HPDE6-E6E7 (cell line): ENCODE data around the gene PUM2.
"Not testable (repeated sequence)": the region's sequence is repeated elsewhere in the genome, so short reads cannot be mapped to it uniquely, and the experiment has no call there.

ENCODE experiments used
- DNase-seq: peaks from one replicate; pipeline ENCODE4 v3.0.0; 2011; ENCODE audit warnings: missing footprints; ENCODE audit errors: extremely low spot score

PUM2 gene

DNA sequence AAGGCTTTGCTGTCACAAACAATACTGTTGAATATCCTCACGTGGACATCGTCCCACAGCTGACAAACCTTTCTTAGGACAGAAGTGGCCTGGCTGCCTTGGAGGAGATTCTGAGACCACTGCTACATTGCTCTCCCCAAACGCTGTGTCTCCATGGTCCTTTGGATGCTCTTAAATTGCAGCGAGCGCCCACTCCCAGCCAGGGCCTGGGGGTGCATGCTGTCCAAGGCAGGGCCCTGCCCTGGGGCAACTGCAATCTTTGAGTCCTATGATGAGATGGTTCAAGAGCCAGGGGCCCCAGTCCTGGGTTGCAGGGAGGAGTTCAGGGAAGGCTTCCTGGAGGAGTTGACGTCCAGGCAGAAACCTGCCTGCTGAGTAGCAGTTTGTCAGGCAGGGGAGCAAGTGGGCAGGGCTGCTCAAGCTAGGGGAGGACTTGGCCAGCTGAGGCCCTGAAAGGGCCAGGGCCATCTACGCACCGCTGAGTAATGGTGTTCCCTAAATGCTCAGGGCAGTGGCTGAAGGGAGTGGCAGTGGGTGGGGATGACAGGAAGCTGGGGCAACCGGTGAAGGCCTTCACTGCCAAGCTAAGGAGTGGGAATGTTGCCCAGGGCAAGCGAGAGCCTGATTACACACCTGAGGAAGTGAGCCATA is 114.9 kb downstream of the PUM2 start:
- peak; percentile 93 for DNase-seq

- DNase-seq = not testable (repeated sequence)
These were observed 116.0 kb downstream of the PUM2 start for GRCh38 chr2:20234597-20234996.

DNA sequence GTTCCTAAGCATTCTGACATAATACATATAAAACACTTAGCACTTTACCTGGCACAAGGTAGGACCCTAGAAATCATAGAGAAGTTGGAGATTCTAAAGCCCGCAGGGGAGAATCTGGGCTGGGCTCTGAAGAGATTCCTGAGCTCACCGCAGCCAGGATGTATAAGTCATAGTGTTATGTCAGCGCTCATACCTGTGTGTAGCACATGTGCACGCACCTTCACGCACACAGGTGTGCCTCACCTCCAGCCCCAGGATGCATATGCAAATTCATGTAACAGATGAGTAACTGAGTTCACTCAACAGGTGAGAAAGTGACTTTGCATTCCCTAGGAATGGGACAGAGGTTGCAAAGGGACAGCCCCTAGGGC is 117.8 kb downstream of the PUM2 start:
- peak; percentile 81 for DNase-seq

- peak; percentile 91 for DNase-seq
These were observed 119.0 kb downstream of the PUM2 start for GRCh38 chr2:20231598-20232026.

- DNase-seq = no peak
These were observed 119.5 kb downstream of the PUM2 start for GRCh38 chr2:20231159-20231558.

DNA sequence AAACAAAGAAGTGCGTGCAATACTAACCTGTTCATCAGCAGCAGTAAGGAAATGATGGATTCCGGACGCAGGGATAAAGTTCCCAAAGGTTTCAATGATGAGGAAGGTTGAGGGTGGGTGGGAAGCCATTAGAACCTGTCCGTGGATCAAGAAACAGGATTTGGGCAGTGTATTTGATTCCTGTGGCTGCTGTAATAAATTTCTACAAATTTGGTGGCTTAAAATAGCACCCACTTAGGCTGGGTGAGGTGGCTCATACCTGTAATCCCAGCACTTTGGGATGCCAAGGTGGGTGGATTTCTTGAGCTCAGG is 120.6 kb downstream of the PUM2 start:
- no peak for DNase-seq

DNA sequence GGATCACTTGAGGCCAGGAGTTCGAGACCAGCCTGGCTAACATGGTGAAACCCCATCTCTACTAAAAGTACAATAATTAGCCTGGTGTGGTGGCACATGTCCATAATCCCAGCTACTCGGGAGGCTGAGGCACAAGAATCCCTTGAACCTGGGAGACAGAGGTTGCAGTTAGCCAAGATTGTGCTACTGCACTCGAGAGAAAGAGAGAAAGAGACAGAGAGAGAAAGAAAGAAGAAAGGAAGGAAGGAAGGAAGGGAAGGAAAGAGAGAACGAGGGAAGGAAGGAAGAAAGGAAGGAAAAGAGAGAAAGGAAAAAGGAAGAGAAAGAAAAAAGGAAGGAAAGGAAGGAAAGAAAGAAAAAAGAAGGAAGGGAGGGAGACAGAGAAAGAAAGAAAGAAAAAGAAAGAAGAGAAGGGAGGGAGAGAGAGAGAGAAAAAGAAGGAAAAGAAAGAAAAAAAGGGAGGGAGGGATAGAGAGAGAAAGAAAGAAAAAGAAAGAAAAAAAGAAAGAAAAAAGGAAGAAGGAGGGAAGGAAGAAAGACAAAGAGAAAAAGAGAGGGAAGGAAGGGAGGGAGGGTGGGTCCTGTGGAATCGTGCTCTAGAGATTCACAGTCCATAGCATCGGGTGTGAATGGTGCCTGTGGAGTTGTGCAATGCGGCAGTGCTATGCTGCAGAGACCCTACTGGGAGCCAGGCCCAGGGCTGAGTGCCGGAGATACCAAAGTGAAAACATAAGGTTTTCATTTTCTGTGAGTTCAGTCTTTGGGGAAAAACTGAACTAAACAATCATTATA is 121.1 kb downstream of the PUM2 start:
- no peak for DNase-seq

GRCh38 chr2:20227894-20228505 is 122.6 kb downstream of the PUM2 start:
- no peak for DNase-seq

- DNase-seq = no peak
These were observed 124.5 kb downstream of the PUM2 start for GRCh38 chr2:20226152-20226545.

DNA sequence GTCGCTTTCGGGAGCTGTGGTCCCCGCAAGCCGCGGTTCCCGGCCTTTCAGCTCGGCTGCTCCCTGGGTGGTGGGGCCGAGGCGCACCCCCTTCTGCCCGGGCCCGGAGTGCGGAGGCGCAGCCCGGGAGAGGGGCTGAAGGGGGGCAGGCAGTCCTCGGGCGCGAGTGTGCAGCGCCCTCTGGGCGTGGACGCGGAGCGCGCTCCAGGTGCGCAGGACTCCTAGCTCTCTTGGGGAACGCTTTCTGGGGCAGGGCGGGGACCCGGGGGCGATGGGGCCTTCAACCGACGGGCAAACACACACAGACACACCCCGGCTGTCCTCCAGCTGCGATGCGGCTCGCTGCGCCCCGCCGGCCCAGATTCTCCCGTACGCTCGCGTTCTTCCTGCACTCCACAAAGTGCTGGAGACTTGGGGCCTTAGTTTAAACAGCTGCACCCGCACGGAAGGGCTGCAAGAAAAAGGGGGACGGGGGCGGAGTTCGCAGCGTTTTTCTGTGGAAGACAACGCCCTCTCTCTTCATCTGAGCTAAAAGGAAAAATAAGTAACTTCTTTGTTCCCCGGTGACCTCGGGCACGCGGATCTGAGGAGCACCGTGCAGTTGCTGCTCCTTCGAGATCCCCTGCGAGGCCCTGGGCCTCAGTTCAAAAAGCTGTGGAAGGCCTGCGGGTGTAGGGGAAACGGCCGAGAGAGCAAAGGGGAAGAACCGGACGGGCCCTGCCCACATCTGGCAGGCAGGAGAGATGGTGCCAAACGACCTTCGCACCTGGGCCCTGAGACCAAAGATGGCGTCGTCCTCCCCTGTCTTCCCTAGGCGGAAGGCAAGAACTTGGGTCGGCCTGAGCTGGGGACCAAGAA is 125.1 kb downstream of the PUM2 start:
- no peak for DNase-seq

GRCh38 chr2:20224716-20225293 is 125.8 kb downstream of the PUM2 start, which contains the start of gene SDC1:
SDC1 (minus strand) TSS chr2:20225130; CDS start chr2:20224867, 263 bp downstream.
- DNase-seq = peak; percentile 75

DNA sequence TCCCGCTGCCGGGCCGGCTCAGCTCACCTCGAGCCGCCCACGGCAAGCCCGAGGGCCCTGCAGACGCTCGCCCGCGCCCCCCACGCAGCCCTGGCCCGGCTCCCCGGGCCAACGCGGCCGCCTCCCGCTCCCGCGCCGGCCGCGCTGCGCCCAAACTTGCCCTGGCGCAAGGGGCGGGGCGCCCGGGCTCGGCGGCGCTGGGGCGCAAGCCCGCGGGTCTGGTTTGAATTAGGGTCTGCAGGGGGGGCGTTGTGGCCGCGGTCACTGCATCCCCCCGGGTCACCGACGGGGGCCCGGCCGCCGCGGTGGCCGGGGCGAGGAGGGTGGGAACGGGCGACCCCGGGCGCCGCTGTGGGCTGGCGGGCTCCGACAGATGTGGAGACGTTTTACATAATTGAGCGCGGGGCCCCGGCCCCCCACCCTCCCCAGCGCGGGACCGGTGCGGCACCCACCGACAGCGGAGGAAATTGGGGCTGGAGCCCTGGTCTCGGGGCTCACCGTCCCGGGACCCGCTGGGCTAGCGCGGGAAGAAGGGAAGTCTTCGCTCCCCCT is 126.4 kb downstream of the PUM2 start:
- DNase-seq = no peak

- DNase-seq = no peak
These were observed 127.1 kb downstream of the PUM2 start for GRCh38 chr2:20223407-20224163.

GRCh38 chr2:20222769-20223406 is 127.8 kb downstream of the PUM2 start:
- DNase-seq = no peak

DNA sequence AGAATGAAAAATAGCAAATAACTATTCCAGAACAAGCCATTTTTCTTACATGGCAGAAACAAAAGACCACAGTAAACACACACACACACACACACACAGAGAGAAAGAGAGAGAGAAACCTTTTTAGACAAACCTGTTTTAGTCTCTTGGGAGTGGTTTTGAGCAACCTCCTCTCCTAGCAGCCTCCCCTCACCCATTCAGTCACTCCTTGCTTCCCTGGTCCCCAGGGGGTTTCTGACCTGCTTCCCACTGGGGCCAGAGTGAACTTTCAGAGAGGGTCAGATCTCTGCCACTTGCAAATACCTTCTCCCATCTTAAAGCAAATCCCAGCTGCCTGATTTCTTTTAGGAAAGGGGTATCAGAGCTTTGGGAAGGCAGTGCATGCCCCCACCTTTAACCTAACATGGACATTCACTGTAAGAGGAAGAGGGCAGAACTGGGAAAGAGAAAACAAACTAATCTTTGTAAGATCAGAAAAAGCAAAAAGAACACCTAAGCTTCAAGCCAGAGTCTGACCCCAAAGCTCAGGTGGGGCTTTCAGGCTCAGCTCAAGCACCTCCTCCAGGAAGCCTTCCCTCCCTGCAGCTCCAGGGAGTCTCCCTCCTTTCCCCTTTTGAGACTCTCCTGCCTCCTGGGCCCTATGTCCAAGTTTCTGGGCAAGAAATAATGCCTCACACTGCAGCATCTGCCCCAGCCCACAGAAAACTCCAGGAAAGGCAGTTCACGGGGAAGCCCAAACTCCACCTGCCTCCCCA is 128.5 kb downstream of the PUM2 start:
- DNase-seq = no peak

- no peak for DNase-seq
These were observed 129.1 kb downstream of the PUM2 start for GRCh38 chr2:20221555-20221973.

- no peak for DNase-seq
These were observed 129.7 kb downstream of the PUM2 start for GRCh38 chr2:20220806-20221554.

DNA sequence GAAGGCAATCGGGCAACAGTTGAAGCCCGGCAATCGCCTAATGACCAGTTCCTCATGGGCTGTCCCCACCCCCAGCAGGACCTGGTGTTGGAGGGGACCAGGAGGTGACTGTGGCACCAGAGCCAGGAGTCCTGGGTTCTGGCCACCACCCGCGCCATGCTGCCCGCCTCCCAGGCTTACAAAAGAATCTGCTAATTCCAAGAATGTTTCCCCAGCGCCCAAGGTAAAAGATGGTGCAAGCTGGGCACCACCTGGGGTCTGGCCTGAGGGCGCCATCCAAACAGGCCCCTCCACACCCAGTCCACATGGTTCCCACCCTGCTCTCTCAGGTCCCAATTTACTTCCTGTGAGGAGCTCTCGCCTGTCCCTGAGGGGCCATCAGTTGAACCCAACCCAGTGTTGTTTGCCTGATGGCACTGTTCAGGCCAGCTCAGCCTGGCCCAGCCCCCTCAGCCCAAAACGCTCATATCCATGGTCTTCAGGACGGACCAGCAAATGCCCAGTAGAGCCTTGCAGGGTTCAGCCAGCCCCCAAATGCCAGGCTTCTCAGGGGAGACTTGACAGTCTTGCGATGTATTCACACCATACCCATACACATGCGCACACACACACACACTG is 130.8 kb downstream of the PUM2 start:
- DNase-seq = no peak
